GM21717 (cell line): ENCODE data around the gene DROSHA.
"Not testable (repeated sequence)": the region's sequence is repeated elsewhere in the genome, so short reads cannot be mapped to it uniquely, and the experiment has no call there.

Source experiments
- ATAC-seq: cut with Tn5 transposase; IDR thresholded peaks from one replicate; pipeline ENCODE4 v1.9.1; 2021; ENCODE audit warnings: mild to moderate bottlenecking, moderate library complexity; ENCODE audit not compliant: unreplicated experiment

Gene DROSHA

DNA sequence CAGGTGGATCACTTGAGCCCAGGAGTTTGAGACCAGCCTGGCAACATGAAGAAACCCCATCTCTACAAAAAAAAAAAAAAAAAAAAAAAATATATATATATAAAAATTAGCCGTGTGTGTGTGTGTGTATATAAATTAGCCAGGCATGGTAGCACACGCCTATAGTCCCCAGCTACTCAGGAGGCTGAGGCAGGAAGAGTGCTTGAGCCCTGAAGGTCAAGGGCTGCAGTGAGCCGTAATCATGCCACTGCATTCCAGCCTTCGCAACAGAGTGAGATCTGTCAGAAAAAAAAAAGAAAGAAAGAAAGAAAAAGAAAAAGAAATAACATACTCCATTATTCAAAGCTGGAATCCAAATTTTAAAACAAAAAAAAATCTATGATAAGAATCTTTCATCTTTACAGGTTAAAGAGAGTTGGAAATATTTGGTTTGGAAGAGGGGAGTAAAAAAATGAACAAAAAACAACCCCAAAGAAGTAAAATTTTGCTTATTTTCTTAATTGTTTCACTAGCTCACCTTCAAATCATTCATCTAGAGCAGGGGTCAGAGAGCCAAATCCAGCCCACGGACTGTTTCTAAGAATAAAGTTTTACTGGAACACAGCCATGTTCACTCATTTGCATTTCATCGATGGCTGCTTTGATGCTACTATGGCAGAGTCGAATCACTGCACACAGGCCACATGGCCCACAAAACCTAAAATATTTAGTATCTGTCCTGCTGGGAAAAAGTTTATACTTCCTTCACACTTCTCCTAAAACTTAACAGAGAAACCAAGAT is 109.9 kb downstream of the DROSHA start:
- ATAC-seq: no peak

GRCh38 chr5:31417512-31417911 is 114.4 kb downstream of the DROSHA start:
- ATAC-seq: no peak

- ATAC-seq: no peak
These were observed 115.3 kb downstream of the DROSHA start for GRCh38 chr5:31416547-31416946.

DNA sequence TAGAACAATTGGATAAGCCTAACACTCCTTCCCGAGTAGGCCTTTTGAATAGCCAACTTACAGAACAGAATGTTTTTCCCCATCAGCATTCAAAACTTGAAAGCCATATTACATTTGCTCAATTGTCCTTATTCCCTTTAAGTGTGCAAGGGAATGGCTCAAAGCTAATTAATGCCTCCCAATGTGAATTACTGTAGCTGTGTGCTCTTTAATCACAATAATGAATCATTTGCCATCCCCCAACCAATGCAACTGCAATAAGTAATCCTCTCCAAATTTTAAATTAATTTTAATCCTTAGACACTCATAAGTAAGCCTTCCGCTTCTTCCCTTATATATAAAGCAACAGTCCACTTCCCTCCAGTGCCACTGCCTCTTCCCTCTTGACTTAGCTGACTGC is 115.9 kb downstream of the DROSHA start:
- ATAC-seq: no peak

- ATAC-seq: no peak
These were observed 116.6 kb downstream of the DROSHA start for GRCh38 chr5:31415009-31415923.

- ATAC-seq: no peak
These were observed 118.7 kb downstream of the DROSHA start for GRCh38 chr5:31413030-31413812.

DNA sequence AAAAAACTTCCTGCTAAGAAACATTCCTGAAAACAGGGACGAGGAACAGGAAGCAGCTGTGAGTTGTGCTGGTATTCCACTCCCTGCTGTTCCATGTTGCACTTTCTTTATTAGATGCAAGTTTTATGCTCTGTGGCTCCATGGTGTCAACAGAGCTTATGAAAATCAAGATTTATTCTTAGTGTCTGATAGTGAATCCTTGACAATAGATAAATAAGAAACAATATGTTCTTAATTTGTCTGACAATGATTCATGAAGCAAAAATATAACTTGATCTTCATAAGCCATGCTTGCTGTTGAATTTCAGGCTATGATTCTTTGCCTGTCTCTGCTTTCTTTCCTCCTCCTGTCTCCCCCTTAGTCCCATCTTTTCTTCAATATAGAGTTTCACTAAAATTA is 119.6 kb downstream of the DROSHA start:
- no peak for ATAC-seq

- ATAC-seq: no peak
These were observed 121.8 kb downstream of the DROSHA start for GRCh38 chr5:31410089-31410488.

DNA sequence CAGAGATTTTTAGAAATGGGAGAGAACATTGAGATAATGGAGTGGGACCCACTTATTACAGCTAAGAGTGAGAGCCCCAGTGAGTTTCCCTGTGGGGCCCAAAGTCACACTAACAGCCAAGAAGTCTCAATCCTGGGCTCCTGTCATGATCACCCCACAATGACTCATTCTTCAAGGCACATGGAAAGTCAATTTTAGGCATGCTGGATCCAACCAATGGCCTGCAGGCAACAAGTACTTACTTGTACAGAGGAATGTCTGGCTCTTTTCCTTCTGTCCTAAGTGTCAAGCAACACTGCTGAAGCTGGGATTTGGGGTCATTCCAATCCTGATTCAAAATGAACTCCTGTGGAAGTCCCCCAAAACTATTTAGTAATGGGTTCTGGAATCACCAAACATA is 123.1 kb downstream of the DROSHA start:
- no peak for ATAC-seq

DNA sequence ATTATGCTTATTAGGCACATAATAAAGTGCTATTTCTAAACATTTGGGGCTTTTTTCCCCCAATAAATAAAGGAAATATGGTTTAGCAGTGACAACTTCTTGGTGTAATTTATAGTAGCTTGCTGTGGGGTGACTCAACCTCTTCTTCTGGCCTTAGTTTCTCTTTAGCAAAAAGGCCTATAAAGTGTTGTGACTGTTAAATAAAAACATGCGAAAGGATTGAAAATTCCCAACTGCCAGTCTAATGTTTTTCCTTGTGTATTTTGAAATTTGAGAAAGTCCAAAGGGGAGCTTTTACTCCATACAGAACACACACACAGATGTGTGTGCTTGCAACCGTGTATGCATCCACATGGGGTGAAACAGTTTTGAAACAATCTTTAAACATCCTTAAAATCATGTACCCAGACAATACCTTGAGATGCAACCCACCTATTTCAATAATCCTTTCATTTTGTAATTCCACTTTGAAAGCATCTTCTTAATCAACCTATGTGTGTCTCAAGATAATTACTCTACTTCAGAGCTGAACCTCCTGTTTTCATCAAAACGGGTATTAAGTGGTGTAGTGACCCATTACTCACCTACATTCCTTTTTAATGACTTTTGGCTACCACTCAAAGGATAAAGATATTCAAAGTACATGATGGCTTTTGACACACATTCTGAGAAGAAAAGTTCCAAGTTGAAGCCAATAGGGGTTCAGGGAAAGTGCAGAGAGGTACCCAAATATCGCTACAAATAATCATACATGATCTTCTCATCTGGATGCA is 123.8 kb downstream of the DROSHA start:
- ATAC-seq: no peak

DNA sequence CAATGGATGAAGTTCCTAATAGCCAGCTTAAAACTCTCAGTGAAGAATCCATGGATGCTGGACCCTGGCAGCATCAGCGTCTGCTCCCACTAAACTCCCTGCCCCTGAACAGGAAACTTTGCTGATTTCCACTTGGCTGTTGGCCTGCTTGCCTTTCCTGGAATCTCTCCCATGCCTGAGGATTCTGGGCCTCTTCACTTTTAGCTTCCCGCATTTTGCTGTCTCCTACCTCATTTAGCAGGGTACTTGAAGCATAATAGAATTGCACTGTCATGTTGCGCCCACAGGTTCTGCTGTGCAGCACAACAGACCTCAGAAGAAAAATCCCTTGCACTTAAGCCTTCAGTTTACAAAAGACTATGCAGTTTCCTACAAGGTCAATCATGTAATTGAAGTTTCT is 127.6 kb downstream of the DROSHA start:
- no peak for ATAC-seq

DNA sequence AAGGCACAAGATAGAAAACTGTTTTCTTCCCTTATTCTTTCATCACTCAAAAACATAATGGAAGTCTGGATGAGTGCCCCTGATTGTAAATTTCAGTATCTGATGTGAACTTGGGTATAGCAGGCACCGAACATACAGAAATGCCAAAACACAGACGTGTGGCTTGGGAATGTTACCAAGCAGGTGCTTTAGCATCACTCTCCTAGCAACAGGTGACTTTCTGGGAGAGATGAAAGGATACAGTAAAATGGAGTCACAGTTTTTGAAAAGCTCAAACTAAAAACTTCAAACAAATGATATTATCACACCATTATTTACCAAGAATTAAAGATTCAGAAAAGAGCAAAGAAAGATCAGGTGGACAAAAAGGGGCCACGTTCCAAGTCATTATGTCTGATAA is 130.2 kb downstream of the DROSHA start:
- no peak for ATAC-seq

DNA sequence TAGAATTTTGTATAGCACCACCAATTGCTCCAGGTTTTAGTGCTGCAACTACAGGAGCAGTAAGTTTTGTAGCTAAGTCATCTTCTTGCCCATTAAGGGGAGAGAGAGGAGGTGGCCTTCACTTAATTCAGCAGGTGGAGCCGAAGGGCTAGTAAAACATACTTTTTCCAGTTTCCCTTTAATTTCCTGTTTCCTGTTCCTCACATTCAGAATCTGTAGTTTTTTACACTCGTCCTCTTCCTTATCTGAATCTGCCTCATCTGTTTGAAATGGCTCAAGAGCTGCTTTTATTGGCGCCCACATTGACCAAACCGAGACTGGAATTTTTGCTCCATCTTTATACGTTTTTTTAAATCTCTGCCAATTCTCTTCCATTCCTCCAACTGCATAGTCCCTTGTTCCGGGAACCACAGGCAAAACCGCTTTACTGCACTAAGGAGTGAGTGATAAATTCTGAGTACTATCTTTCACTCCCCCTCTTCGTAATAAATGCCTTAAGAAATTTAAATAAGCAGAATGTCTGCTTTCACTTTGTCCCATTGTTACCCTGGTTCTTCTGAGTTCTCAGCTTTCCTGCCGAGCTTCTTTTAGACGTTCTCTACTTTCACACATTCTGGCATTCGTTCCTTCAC is 133.9 kb downstream of the DROSHA start:
- no peak for ATAC-seq

GRCh38 chr5:31396611-31397295 is 135.1 kb downstream of the DROSHA start:
- ATAC-seq: no peak

GRCh38 chr5:31395450-31396045 is 136.3 kb downstream of the DROSHA start:
- not testable (repeated sequence) for ATAC-seq

GRCh38 chr5:31393126-31393525 is 138.8 kb downstream of the DROSHA start:
- ATAC-seq: no peak

- no peak for ATAC-seq
These were observed 139.8 kb downstream of the DROSHA start for GRCh38 chr5:31392061-31392460.

GRCh38 chr5:31390256-31390655 is 141.6 kb downstream of the DROSHA start:
- ATAC-seq: no peak
